ENCODE measurements around the gene JUNB. TPM values are rescaled to one million over a fixed set of nuclear protein-coding genes. Genes with fewer than 3 reads are reported as not detected.

JUNB gene
- total RNA-seq, 1 experiment from 2014 or later, result 6.6 TPM

DNA sequence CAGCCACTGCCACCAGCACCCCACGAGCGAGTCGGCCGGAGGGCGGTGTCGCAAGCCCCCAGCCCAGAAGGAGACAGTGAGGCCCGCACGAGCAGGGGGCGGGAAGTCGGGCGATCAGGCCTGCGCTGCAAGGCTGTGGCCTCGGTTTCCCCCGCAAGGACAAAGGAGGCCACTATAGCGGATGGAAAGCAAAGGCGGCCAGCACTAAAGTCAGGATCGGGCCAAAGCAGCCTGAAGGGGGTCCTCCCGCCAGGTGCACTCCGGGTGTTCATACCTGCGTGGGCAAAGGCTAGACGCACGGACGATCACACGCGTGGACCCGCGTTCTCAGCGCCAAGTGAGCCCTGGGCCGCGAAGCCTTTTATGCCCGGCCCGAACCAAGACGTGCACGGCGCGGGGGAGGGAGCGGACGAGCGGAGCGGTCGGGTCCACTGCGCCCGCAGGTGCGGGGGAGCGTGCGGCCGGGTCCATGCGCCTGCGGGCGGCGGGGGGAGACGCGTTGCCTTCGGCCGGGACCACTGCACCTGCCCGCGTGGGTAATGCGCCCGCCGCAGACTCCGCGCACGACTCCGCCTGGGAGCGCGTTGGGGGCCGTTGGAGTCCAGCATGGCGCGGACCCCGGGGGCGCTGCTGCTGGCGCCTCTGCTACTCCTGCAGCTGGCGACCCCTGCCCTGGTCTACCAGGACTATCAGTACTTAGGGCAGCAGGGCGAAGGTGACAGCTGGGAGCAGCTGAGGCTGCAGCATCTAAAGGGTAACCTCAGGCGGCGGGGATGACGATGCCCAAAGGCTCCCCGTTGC is 10.4 kb downstream of the JUNB start, which contains the start of the genes PRDX2 and THSD8 (continued):
- TF ChIP-seq, protein P1, sequence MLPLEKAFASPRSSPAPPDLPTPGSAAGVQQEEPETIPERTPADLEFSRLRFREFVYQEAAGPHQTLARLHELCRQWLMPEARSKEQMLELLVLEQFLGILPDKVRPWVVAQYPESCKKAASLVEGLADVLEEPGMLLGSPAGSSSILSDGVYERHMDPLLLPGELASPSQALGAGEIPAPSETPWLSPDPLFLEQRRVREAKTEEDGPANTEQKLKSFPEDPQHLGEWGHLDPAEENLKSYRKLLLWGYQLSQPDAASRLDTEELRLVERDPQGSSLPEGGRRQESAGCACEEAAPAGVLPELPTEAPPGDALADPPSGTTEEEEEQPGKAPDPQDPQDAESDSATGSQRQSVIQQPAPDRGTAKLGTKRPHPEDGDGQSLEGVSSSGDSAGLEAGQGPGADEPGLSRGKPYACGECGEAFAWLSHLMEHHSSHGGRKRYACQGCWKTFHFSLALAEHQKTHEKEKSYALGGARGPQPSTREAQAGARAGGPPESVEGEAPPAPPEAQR (CRISPR knock-in tag; IDR thresholded peaks at IDR 0.05), result no peak
- TF ChIP-seq, protein P2, sequence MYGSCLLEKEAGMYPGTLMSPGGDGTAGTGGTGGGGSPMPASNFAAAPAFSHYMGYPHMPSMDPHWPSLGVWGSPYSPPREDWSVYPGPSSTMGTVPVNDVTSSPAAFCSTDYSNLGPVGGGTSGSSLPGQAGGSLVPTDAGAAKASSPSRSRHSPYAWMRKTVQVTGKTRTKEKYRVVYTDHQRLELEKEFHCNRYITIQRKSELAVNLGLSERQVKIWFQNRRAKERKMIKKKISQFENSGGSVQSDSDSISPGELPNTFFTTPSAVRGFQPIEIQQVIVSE (CRISPR knock-in tag; IDR thresholded peaks at IDR 0.05; ENCODE audit: borderline replicate concordance), result no peak
- TF ChIP-seq RORB (CRISPR knock-in tag; IDR thresholded peaks at IDR 0.05) (0 out of 2 replicates have a peak, but pooled peaks have one; percentile 28), GTF2I (CRISPR knock-in tag; conservative IDR thresholded peaks at IDR 0.05) (no peak), OVOL2 (CRISPR knock-in tag; IDR thresholded peaks at IDR 0.05; ENCODE audit: borderline replicate concordance) (no peak), TCF7 (CRISPR knock-in tag; IDR thresholded peaks at IDR 0.05; ENCODE audit: low read depth) (no peak), FOXP1 (CRISPR knock-in tag; IDR thresholded peaks at IDR 0.05; ENCODE audit: borderline replicate concordance) (peak; percentile 73), IRF2 (CRISPR knock-in tag; IDR thresholded peaks at IDR 0.05; ENCODE audit: borderline replicate concordance, low read depth) (no peak), ZNF263 (CRISPR knock-in tag; IDR thresholded peaks at IDR 0.05; ENCODE audit: low read depth) (0 out of 2 replicates have a peak, but pooled peaks have one; percentile 36), NFE2L1 (CRISPR knock-in tag; IDR thresholded peaks at IDR 0.05) (no peak; the same call in 1 of the 2 replicates), MXD4 (CRISPR knock-in tag; IDR thresholded peaks at IDR 0.05; ENCODE audit: borderline replicate concordance) (no peak), SOX15 (CRISPR knock-in tag; IDR thresholded peaks at IDR 0.05) (no peak), ZNF416 (CRISPR knock-in tag; IDR thresholded peaks at IDR 0.05) (no peak), TP53 (CRISPR knock-in tag; IDR thresholded peaks at IDR 0.05) (no peak; the same call in 1 of the 2 replicates), NR2C2 (CRISPR knock-in tag; IDR thresholded peaks at IDR 0.05) (no peak)
- TF ChIP-seq, protein P3, sequence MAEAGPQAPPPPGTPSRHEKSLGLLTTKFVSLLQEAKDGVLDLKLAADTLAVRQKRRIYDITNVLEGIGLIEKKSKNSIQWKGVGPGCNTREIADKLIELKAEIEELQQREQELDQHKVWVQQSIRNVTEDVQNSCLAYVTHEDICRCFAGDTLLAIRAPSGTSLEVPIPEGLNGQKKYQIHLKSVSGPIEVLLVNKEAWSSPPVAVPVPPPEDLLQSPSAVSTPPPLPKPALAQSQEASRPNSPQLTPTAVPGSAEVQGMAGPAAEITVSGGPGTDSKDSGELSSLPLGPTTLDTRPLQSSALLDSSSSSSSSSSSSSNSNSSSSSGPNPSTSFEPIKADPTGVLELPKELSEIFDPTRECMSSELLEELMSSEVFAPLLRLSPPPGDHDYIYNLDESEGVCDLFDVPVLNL (CRISPR knock-in tag; IDR thresholded peaks at IDR 0.05; ENCODE audit: borderline replicate concordance, low read depth), result peak; percentile 62; the same call in 1 of the 2 replicates
- TF ChIP-seq, protein P4, sequence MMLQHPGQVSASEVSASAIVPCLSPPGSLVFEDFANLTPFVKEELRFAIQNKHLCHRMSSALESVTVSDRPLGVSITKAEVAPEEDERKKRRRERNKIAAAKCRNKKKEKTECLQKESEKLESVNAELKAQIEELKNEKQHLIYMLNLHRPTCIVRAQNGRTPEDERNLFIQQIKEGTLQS (CRISPR knock-in tag; conservative IDR thresholded peaks at IDR 0.05), result no peak
- TF ChIP-seq, protein P5, sequence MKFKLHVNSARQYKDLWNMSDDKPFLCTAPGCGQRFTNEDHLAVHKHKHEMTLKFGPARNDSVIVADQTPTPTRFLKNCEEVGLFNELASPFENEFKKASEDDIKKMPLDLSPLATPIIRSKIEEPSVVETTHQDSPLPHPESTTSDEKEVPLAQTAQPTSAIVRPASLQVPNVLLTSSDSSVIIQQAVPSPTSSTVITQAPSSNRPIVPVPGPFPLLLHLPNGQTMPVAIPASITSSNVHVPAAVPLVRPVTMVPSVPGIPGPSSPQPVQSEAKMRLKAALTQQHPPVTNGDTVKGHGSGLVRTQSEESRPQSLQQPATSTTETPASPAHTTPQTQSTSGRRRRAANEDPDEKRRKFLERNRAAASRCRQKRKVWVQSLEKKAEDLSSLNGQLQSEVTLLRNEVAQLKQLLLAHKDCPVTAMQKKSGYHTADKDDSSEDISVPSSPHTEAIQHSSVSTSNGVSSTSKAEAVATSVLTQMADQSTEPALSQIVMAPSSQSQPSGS (CRISPR knock-in tag; IDR thresholded peaks at IDR 0.05; ENCODE audit: borderline replicate concordance, low read depth), result no peak
- TF ChIP-seq, protein P6, sequence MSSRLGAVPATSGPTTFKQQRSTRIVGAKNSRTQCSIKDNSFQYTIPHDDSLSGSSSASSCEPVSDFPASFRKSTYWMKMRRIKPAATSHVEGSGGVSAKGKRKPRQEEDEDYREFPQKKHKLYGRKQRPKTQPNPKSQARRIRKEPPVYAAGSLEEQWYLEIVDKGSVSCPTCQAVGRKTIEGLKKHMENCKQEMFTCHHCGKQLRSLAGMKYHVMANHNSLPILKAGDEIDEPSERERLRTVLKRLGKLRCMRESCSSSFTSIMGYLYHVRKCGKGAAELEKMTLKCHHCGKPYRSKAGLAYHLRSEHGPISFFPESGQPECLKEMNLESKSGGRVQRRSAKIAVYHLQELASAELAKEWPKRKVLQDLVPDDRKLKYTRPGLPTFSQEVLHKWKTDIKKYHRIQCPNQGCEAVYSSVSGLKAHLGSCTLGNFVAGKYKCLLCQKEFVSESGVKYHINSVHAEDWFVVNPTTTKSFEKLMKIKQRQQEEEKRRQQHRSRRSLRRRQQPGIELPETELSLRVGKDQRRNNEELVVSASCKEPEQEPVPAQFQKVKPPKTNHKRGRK (CRISPR knock-in tag; IDR thresholded peaks at IDR 0.05; ENCODE audit: borderline replicate concordance), result no peak
- TF ChIP-seq, protein P7, sequence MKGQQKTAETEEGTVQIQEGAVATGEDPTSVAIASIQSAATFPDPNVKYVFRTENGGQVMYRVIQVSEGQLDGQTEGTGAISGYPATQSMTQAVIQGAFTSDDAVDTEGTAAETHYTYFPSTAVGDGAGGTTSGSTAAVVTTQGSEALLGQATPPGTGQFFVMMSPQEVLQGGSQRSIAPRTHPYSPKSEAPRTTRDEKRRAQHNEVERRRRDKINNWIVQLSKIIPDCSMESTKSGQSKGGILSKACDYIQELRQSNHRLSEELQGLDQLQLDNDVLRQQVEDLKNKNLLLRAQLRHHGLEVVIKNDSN (CRISPR knock-in tag; IDR thresholded peaks at IDR 0.05), result no peak; the same call in 1 of the 2 replicates
- TF ChIP-seq, protein P8, sequence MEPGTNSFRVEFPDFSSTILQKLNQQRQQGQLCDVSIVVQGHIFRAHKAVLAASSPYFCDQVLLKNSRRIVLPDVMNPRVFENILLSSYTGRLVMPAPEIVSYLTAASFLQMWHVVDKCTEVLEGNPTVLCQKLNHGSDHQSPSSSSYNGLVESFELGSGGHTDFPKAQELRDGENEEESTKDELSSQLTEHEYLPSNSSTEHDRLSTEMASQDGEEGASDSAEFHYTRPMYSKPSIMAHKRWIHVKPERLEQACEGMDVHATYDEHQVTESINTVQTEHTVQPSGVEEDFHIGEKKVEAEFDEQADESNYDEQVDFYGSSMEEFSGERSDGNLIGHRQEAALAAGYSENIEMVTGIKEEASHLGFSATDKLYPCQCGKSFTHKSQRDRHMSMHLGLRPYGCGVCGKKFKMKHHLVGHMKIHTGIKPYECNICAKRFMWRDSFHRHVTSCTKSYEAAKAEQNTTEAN (CRISPR knock-in tag; IDR thresholded peaks at IDR 0.05), result no peak
- TF ChIP-seq, protein P9, sequence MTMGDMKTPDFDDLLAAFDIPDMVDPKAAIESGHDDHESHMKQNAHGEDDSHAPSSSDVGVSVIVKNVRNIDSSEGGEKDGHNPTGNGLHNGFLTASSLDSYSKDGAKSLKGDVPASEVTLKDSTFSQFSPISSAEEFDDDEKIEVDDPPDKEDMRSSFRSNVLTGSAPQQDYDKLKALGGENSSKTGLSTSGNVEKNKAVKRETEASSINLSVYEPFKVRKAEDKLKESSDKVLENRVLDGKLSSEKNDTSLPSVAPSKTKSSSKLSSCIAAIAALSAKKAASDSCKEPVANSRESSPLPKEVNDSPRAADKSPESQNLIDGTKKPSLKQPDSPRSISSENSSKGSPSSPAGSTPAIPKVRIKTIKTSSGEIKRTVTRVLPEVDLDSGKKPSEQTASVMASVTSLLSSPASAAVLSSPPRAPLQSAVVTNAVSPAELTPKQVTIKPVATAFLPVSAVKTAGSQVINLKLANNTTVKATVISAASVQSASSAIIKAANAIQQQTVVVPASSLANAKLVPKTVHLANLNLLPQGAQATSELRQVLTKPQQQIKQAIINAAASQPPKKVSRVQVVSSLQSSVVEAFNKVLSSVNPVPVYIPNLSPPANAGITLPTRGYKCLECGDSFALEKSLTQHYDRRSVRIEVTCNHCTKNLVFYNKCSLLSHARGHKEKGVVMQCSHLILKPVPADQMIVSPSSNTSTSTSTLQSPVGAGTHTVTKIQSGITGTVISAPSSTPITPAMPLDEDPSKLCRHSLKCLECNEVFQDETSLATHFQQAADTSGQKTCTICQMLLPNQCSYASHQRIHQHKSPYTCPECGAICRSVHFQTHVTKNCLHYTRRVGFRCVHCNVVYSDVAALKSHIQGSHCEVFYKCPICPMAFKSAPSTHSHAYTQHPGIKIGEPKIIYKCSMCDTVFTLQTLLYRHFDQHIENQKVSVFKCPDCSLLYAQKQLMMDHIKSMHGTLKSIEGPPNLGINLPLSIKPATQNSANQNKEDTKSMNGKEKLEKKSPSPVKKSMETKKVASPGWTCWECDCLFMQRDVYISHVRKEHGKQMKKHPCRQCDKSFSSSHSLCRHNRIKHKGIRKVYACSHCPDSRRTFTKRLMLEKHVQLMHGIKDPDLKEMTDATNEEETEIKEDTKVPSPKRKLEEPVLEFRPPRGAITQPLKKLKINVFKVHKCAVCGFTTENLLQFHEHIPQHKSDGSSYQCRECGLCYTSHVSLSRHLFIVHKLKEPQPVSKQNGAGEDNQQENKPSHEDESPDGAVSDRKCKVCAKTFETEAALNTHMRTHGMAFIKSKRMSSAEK (CRISPR knock-in tag; IDR thresholded peaks at IDR 0.05; ENCODE audit: borderline replicate concordance), result no peak
- TF ChIP-seq, protein P10, sequence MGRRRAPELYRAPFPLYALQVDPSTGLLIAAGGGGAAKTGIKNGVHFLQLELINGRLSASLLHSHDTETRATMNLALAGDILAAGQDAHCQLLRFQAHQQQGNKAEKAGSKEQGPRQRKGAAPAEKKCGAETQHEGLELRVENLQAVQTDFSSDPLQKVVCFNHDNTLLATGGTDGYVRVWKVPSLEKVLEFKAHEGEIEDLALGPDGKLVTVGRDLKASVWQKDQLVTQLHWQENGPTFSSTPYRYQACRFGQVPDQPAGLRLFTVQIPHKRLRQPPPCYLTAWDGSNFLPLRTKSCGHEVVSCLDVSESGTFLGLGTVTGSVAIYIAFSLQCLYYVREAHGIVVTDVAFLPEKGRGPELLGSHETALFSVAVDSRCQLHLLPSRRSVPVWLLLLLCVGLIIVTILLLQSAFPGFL (CRISPR knock-in tag; IDR thresholded peaks at IDR 0.05; ENCODE audit: borderline replicate concordance), result 0 out of 2 replicates have a peak, but pooled peaks have one; percentile 8

Data from WTC11 (cell line).